ENCODE results near the gene MTHFSD. TPM values are rescaled to one million over a fixed set of nuclear protein-coding genes. Genes with fewer than 3 reads are reported as not detected.

The MTHFSD gene
- total and polyA plus RNA-seq, 10 of the 15 experiments (the other 5 are each of a cell fraction or from before 2014, with no cell fraction given): 2.2 to 24.5 (median 18.1) TPM

DNA sequence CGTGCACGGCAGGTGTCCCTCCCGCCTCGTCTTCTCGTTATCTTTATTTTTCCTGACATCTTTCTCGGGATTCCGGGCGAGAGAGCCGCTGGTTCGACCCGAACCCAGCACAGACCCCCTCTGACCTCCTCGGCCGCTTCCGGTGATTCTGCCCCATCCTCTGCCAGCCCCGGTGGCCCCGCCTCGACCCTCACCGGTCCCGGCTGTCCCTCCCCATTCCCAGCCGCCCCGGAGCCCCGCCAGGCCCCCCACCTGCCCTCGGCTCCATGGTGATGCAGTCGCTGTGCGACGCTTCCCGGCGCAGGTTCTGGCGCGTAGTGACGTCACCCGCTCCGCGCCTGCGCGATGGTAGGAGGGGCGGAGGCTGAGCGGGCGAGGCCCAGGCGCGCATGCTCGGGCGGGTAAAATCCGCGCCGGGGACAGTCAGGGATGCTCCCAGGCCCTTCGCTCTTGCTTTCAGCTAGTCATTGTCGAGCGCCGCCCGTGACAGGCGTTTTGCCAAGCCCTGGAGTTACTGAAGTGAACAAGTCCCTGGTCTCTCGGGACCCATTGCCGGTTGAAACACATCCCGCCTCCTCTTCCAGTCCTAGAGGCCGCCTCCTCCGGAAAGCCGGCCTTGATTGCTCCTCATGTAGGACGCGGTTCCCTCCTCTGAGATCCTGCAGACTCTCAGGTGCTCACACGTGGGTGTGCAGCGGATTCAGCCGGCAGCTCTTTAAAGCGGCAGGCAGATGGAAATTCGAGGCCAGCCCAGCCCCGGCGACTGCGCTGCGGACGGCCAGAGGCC, at the start of gene MTHFSD (continued):
- TF ChIP-seq NBN (IDR thresholded peaks at IDR 0.05) (peak; percentile 99), BRCA1 (IDR thresholded peaks at IDR 0.05; ENCODE audit: low read depth, low read length) (peak; percentile 47), CREM (IDR thresholded peaks at IDR 0.05; ENCODE audit: low read depth) (peak; percentile 100), NR2F1 (conservative IDR thresholded peaks at IDR 0.05) (0 out of 2 replicates have a peak, but pooled peaks have one; percentile 34), NRF1 (conservative IDR thresholded peaks at IDR 0.05; ENCODE audit: low read depth, low read length) (peak; percentile 97), TAF1 (IDR thresholded peaks at IDR 0.05; ENCODE audit: borderline replicate concordance, low read depth, low read length) (peak; percentile 68; the same call in 1 of the 2 replicates), IKZF2 (IDR thresholded peaks at IDR 0.05) (peak in 1 of 2 experiments; percentile 12; a peak in 1 of 4 replicates), SREBF1 (IDR thresholded peaks at IDR 0.05; ENCODE audit: low read length) (no peak), BCLAF1 (IDR thresholded peaks at IDR 0.05) (no peak), POLR2AphosphoS2 (IDR thresholded peaks at IDR 0.05; ENCODE audit: low read depth, low read length) (peak; percentile 70; the same call in 1 of the 2 replicates), POLR2A (IDR thresholded peaks at IDR 0.05; ENCODE audit: low read depth, low read length) (peak; percentile 91), IKZF1 (conservative IDR thresholded peaks at IDR 0.05) (peak; percentile 97), RELA (IDR thresholded peaks at IDR 0.05; ENCODE audit: borderline replicate concordance, partially characterized antibody) (peak; percentile 16), SMAD5 (IDR thresholded peaks at IDR 0.05; ENCODE audit: low read depth) (peak; percentile 71; the same call in 1 of the 2 replicates), SRF (IDR thresholded peaks at IDR 0.05; ENCODE audit: low read depth in 2 of 2, low read length in 2 of 2) (peak; percentile 59 to 92; a peak in 3 of 4 replicates), GATAD2B (conservative IDR thresholded peaks at IDR 0.05; ENCODE audit: low read depth) (peak; percentile 34; the same call in 1 of the 2 replicates), MEF2B (IDR thresholded peaks at IDR 0.05; ENCODE audit: partially characterized antibody, poor library complexity, severe bottlenecking) (peak; percentile 19)
- TF ChIP-seq, protein P1, sequence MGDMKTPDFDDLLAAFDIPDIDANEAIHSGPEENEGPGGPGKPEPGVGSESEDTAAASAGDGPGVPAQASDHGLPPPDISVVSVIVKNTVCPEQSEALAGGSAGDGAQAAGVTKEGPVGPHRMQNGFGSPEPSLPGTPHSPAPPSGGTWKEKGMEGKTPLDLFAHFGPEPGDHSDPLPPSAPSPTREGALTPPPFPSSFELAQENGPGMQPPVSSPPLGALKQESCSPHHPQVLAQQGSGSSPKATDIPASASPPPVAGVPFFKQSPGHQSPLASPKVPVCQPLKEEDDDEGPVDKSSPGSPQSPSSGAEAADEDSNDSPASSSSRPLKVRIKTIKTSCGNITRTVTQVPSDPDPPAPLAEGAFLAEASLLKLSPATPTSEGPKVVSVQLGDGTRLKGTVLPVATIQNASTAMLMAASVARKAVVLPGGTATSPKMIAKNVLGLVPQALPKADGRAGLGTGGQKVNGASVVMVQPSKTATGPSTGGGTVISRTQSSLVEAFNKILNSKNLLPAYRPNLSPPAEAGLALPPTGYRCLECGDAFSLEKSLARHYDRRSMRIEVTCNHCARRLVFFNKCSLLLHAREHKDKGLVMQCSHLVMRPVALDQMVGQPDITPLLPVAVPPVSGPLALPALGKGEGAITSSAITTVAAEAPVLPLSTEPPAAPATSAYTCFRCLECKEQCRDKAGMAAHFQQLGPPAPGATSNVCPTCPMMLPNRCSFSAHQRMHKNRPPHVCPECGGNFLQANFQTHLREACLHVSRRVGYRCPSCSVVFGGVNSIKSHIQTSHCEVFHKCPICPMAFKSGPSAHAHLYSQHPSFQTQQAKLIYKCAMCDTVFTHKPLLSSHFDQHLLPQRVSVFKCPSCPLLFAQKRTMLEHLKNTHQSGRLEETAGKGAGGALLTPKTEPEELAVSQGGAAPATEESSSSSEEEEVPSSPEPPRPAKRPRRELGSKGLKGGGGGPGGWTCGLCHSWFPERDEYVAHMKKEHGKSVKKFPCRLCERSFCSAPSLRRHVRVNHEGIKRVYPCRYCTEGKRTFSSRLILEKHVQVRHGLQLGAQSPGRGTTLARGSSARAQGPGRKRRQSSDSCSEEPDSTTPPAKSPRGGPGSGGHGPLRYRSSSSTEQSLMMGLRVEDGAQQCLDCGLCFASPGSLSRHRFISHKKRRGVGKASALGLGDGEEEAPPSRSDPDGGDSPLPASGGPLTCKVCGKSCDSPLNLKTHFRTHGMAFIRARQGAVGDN (IDR thresholded peaks at IDR 0.05): peak; percentile 83
- TF ChIP-seq, protein P2, sequence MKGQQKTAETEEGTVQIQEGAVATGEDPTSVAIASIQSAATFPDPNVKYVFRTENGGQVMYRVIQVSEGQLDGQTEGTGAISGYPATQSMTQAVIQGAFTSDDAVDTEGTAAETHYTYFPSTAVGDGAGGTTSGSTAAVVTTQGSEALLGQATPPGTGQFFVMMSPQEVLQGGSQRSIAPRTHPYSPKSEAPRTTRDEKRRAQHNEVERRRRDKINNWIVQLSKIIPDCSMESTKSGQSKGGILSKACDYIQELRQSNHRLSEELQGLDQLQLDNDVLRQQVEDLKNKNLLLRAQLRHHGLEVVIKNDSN (IDR thresholded peaks at IDR 0.05; ENCODE audit: borderline replicate concordance, extremely low read length, insufficient read depth, low read depth, low read length): no peak
- TF ChIP-seq, protein P3, sequence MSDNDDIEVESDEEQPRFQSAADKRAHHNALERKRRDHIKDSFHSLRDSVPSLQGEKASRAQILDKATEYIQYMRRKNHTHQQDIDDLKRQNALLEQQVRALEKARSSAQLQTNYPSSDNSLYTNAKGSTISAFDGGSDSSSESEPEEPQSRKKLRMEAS (IDR thresholded peaks at IDR 0.05; ENCODE audit: low read depth, low read length): 0 out of 2 replicates have a peak, but pooled peaks have one; percentile 18
- TF ChIP-seq, protein P4, sequence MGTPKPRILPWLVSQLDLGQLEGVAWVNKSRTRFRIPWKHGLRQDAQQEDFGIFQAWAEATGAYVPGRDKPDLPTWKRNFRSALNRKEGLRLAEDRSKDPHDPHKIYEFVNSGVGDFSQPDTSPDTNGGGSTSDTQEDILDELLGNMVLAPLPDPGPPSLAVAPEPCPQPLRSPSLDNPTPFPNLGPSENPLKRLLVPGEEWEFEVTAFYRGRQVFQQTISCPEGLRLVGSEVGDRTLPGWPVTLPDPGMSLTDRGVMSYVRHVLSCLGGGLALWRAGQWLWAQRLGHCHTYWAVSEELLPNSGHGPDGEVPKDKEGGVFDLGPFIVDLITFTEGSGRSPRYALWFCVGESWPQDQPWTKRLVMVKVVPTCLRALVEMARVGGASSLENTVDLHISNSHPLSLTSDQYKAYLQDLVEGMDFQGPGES (IDR thresholded peaks at IDR 0.05): no peak

All from GM12878 (cell line).